Esophagus squamous epithelium (tissue), 5 donors: ENCODE measurements around the gene PCBP2. TPM values are rescaled to one million over a fixed set of nuclear protein-coding genes. Genes with fewer than 3 reads are reported as not detected.

Experiments used
- DNase-seq: peaks from one replicate; lab custom pipeline; 2025; lab: John Stamatoyannopoulos, UW
- H3K27ac ChIP-seq, 4 donors: fragments of 200-600 bp; sonication (generic); one replicate each; pipeline ENCODE4 v1.5.1; 2016 to 2019; ENCODE audit warnings: mild to moderate bottlenecking in 1 of 4
- H3K27me3 ChIP-seq, 4 donors: fragments of 200-600 bp; sonication (generic); 1 replicate in 3 of 4; 2 replicates in 1 of 4; pipeline versions ENCODE4 v1.5.1 to v1.6.0; 2017 to 2021; ENCODE audit warnings: antibody characterized with exemption in 1 of 4
- H3K36me3 ChIP-seq, 3 donors: fragments of 200-600 bp; sonication (generic); one replicate each; pipeline ENCODE4 v1.5.1; 2016 to 2019
- H3K4me1 ChIP-seq, 3 donors: fragments of 200-600 bp; sonication (generic); one replicate each; pipeline ENCODE4 v1.5.1; 2017 to 2019
- H3K4me3 ChIP-seq, 4 donors: fragments of 200-600 bp; sonication (generic); 1 replicate in 3 of 4; 2 replicates in 1 of 4; pipeline ENCODE4 v1.5.1; 2016 to 2019; ENCODE audit warnings: mild to moderate bottlenecking in 2 of 4, moderate library complexity in 1 of 4
- H3K9me3 ChIP-seq, 3 donors: fragments of 200-600 bp; sonication (generic); one replicate each; pipeline ENCODE4 v1.5.1; 2016 to 2019
- CTCF ChIP-seq, 6 experiments: fragments of 450-650 bp in 4 of 6; fragments of 200-600 bp in 2 of 6; sonication (generic) in 2 of 6; IDR thresholded peaks; one replicate each; pipeline ENCODE4 v1.5.1; 2016 to 2019; ENCODE audit warnings: antibody characterized with exemption in 6 of 6, mild to moderate bottlenecking in 4 of 6, moderate library complexity in 4 of 6
- POLR2A ChIP-seq, 4 donors: fragments of 450-650 bp; IDR thresholded peaks; one replicate each; pipeline ENCODE4 v1.6.1; 2017; ENCODE audit warnings: antibody characterized with exemption in 4 of 4, mild to moderate bottlenecking in 4 of 4, moderate library complexity in 3 of 4
- WGBS, 2 donors: methylation state at CpG; one replicate each; pipeline ENCODE4 v1.1.5; 2018; 5-methylcytosine and 5-hydroxymethylcytosine counted together
- intact Hi-C: fragments of 100-400 bp; cut with DNase I; formaldehyde crosslinking; loops from one replicate; pipeline ENCODE4 v1.15.0; 2022
- total RNA-seq, 4 donors: library from RNA; depleted of rRNA; stranded (reverse); fragments of >200 nt; gene quantifications; one replicate each; pipeline ENCODE4 v1.1.0, GENCODE V29; 2016
- donor health status: DM: yes; HTN: yes; CAD: no.

The PCBP2 gene
- total RNA-seq, 4 donors from 2014 or later = 202 to 400 (median 287) TPM

- 76 to 81% methylated on average over 6 of the region's 10 CpGs for WGBS, 2 donors
- DNase-seq = no peak
Measured at GRCh38 chr12:53501615-53502181, 49.8 kb downstream of the PCBP2 start.

GRCh38 chr12:53502331-53502730 is 50.4 kb downstream of the PCBP2 start:
- Histone ChIP-seq H3K36me3 (peaks cover 0 to 46% (median 9%) of the 10 kb centered on the region in 3 donors), H3K4me1 (peaks cover 26 to 60% (median 29%) of the 10 kb centered on the region in 3 donors), H3K4me3 (peak overlapping the region in 2 of 4 donors; percentile 69 to 88), H3K9me3 (no peaks in the 10 kb centered on the region), H3K27ac (peak overlapping the region; percentile 89 to 99 (median 98)), H3K27me3 (no peaks in the 10 kb centered on the region)
- DNase-seq = no peak
- 49 to 66% methylated on average over 6 to 9 of the region's 9 CpGs for WGBS, 2 donors
- TF ChIP-seq CTCF (IDR thresholded peaks at IDR 0.05) (no peak), POLR2A (IDR thresholded peaks at IDR 0.05) (no peak)
- intact Hi-C loops = loop anchor here (10.0 kb wide), 1 partner anchor 48 kb away; the partner anchor contains the start of gene PCBP2

More at GRCh38 chr12:53501615-53502181, 49.8 kb downstream of the PCBP2 start:
- H3K27me3 ChIP-seq = no peaks in the 10 kb centered on the region
- peak overlapping the region; percentile 66 to 88 (median 74) for H3K4me3 ChIP-seq
- H3K9me3 ChIP-seq = no peaks in the 10 kb centered on the region
- TF ChIP-seq POLR2A (IDR thresholded peaks at IDR 0.05) (no peak), CTCF (IDR thresholded peaks at IDR 0.05) (no peak)
- intact Hi-C loops = loop anchor here (10.0 kb wide), 1 partner anchor 47 kb away; the partner anchor contains the start of gene PCBP2
- peaks cover 26 to 66% (median 31%) of the 10 kb centered on the region in 3 donors for H3K4me1 ChIP-seq
- H3K36me3 ChIP-seq = peaks cover 0 to 39% (median 9%) of the 10 kb centered on the region in 3 donors
- H3K27ac ChIP-seq = peak overlapping the region; percentile 89 to 99 (median 98)

- DNase-seq = no peak
- TF ChIP-seq POLR2A (IDR thresholded peaks at IDR 0.05) (no peak), CTCF (IDR thresholded peaks at IDR 0.05) (no peak)
- Histone ChIP-seq H3K27me3 (no peaks in the 10 kb centered on the region), H3K36me3 (peaks cover 0 to 52% (median 9%) of the 10 kb centered on the region in 3 donors), H3K27ac (peak overlapping the region in 2 of 4 donors; percentile 97 to 99), H3K9me3 (no peaks in the 10 kb centered on the region), H3K4me3 (no peak overlapping the region), H3K4me1 (peaks cover 26 to 53% (median 28%) of the 10 kb centered on the region in 3 donors)
- intact Hi-C loops = loop anchor here (10.0 kb wide), 1 partner anchor 48 kb away; the partner anchor contains the start of gene PCBP2
- WGBS, 2 donors = 64 to 69% methylated on average over 6 to 8 of the region's 10 CpGs
Measured at GRCh38 chr12:53502983-53503728, 51.3 kb downstream of the PCBP2 start.

GRCh38 chr12:53504004-53504920 is 52.4 kb downstream of the PCBP2 start:
- peak overlapping the region in 1 of 4 donors; percentile 27 for H3K27ac ChIP-seq
- intact Hi-C loops = loop anchor here (10.0 kb wide), 1 partner anchor 49 kb away; the partner anchor contains the start of gene PCBP2
- WGBS, 2 donors = 65 to 82% methylated on average over 11 to 14 of the region's 14 CpGs
- TF ChIP-seq CTCF (IDR thresholded peaks at IDR 0.05) (no peak), POLR2A (IDR thresholded peaks at IDR 0.05) (no peak)
- H3K36me3 ChIP-seq = peaks cover 0 to 52% (median 9%) of the 10 kb centered on the region in 3 donors
- no peak for DNase-seq
- H3K4me3 ChIP-seq = no peak overlapping the region
- peaks cover 16 to 50% (median 18%) of the 10 kb centered on the region in 3 donors for H3K4me1 ChIP-seq
- H3K27me3 ChIP-seq = no peaks in the 10 kb centered on the region
- H3K9me3 ChIP-seq = no peaks in the 10 kb centered on the region
